ENCODE measurements around the gene PCDHGB2.

DNA sequence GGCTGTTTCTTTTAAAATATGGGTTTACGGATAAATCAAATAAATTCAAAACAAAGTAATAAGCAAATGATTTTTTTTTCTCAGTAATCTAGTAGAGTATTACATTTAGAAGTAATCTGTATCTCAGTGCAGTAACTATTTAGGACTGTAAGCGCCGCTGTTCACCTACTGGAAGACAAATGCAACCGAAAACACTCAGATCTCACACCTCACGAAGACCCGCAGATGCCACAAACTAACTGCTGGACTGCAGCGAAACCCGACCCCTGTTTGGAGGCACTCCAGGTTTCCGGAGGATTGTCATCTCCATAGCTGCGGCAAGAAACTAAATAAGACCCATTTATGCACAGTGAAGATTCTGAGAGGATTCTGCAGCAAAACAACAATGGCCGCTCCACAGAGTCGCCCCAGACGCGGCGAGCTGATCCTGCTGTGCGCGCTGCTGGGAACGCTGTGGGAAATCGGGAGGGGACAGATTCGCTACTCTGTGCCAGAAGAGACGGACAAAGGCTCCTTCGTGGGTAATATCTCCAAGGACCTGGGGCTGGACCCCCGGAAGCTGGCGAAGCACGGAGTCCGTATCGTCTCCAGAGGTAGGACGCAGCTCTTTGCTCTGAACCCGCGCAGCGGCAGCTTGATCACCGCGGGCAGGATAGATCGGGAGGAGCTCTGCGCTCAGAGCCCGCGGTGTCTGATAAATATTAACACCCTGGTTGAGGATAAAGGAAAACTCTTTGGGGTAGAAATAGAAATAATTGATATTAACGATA lies 32.8 kb downstream of the PCDHGB2 start, which contains the start of gene PCDHGA8:
- TF ChIP-seq, protein P1, sequence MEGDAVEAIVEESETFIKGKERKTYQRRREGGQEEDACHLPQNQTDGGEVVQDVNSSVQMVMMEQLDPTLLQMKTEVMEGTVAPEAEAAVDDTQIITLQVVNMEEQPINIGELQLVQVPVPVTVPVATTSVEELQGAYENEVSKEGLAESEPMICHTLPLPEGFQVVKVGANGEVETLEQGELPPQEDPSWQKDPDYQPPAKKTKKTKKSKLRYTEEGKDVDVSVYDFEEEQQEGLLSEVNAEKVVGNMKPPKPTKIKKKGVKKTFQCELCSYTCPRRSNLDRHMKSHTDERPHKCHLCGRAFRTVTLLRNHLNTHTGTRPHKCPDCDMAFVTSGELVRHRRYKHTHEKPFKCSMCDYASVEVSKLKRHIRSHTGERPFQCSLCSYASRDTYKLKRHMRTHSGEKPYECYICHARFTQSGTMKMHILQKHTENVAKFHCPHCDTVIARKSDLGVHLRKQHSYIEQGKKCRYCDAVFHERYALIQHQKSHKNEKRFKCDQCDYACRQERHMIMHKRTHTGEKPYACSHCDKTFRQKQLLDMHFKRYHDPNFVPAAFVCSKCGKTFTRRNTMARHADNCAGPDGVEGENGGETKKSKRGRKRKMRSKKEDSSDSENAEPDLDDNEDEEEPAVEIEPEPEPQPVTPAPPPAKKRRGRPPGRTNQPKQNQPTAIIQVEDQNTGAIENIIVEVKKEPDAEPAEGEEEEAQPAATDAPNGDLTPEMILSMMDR (conservative IDR thresholded peaks at IDR 0.05; ENCODE audit: low read depth, low read length), result no peak
- TF ChIP-seq EZH2 (IDR thresholded peaks at IDR 0.05; ENCODE audit: low read length, unreplicated experiment), result no peak
- TF ChIP-seq EZH2phosphoT487 (IDR thresholded peaks at IDR 0.05; ENCODE audit: borderline replicate concordance, low read length), result no peak
